Measurements from ENCODE around the gene DGKA.
"Not testable (repeated sequence)": the region's sequence is repeated elsewhere in the genome, so short reads cannot be mapped to it uniquely, and the experiment has no call there.

DGKA gene

GRCh38 chr12:55930771-55931316 lies at the start of gene DGKA:
Gene DGKA, plus strand, starts transcription at chr12:55931162. Its CDS starts 5,342 bp downstream, at chr12:55936504.
- Mint-ChIP-seq H3K4me1 (peaks cover 48% of the 10 kb centered on the region), H3K36me3 (peaks cover 60% of the 10 kb centered on the region), H3K27ac (peak within 1 kb of the TSS; percentile 100), H3K9me3 (no peaks in the 10 kb centered on the region), H3K27me3 (no peaks in the 10 kb centered on the region), H3K4me3 (peak within 1 kb of the TSS; percentile 92)
- peak; percentile 95 for DNase-seq
- CTCF ChIA-PET: interaction anchor here (0.7 to 2.7 kb wide), 5 partner anchors 9 to 192 kb away, joined by 3 to 18 read pairs (median 3); partner anchors contain the start of genes DNAJC14 and RAB5B

- peaks cover 14% of the 10 kb centered on the region for H3K4me1 Mint-ChIP-seq
- CTCF ChIA-PET: no interaction called here
- no peak for DNase-seq
These were observed 45.8 kb upstream of the DGKA start for GRCh38 chr12:55885113-55885512.

GRCh38 chr12:55891310-55891709 lies 39.7 kb upstream of the DGKA start:
- Mint-ChIP-seq H3K4me1 (no peaks in the 10 kb centered on the region), H3K4me3 (no peak overlapping the region), H3K36me3 (peaks cover 2% of the 10 kb centered on the region), H3K27ac (no peak overlapping the region), H3K9me3 (no peaks in the 10 kb centered on the region), H3K27me3 (peaks cover 3% of the 10 kb centered on the region)
- no peak for DNase-seq
- CTCF ChIA-PET: no interaction called here

More at GRCh38 chr12:55885113-55885512, 45.8 kb upstream of the DGKA start:
- Mint-ChIP-seq H3K27ac (no peak overlapping the region), H3K9me3 (no peaks in the 10 kb centered on the region), H3K4me3 (no peak overlapping the region), H3K27me3 (peaks cover 4% of the 10 kb centered on the region), H3K36me3 (peaks cover 3% of the 10 kb centered on the region)

- H3K9me3 Mint-ChIP-seq: no peaks in the 10 kb centered on the region
- H3K4me3 Mint-ChIP-seq: no peak overlapping the region
- H3K4me1 Mint-ChIP-seq: peaks cover under 1% of the 10 kb centered on the region
- peaks cover 2% of the 10 kb centered on the region for H3K36me3 Mint-ChIP-seq
- DNase-seq: no peak
- H3K27me3 Mint-ChIP-seq: peaks cover 3% of the 10 kb centered on the region
- no peak overlapping the region for H3K27ac Mint-ChIP-seq
- CTCF ChIA-PET: no interaction called here
These were observed 37.2 kb upstream of the DGKA start for GRCh38 chr12:55893723-55894122.

- no peak for DNase-seq
- Mint-ChIP-seq H3K4me3 (no peak overlapping the region), H3K9me3 (no peaks in the 10 kb centered on the region), H3K27ac (peak overlapping the region; percentile 43), H3K27me3 (no peaks in the 10 kb centered on the region), H3K36me3 (peaks cover 17% of the 10 kb centered on the region), H3K4me1 (peaks cover 10% of the 10 kb centered on the region)
- CTCF ChIA-PET: interaction anchor here (0.9 kb wide), 1 partner anchor 17 kb away, joined by 3 read pairs; no protein-coding TSS in a partner anchor
These were observed 31.9 kb upstream of the DGKA start for GRCh38 chr12:55899082-55899481.

- H3K27me3 Mint-ChIP-seq: no peaks in the 10 kb centered on the region
- peaks cover 10% of the 10 kb centered on the region for H3K4me1 Mint-ChIP-seq
- CTCF ChIA-PET: interaction anchor here (0.7 kb wide), 2 partner anchors 23 to 67 kb away, joined by 3 read pairs; no protein-coding TSS in a partner anchor
These were observed 29.0 kb upstream of the DGKA start for GRCh38 chr12:55901881-55902490.

GRCh38 chr12:55906056-55906455 lies 24.9 kb upstream of the DGKA start:
- CTCF ChIA-PET: no interaction called here
- H3K4me1 Mint-ChIP-seq: peaks cover 8% of the 10 kb centered on the region
- no peak overlapping the region for H3K27ac Mint-ChIP-seq
- H3K36me3 Mint-ChIP-seq: peaks cover 22% of the 10 kb centered on the region
- H3K9me3 Mint-ChIP-seq: no peaks in the 10 kb centered on the region
- DNase-seq: no peak
- no peak overlapping the region for H3K4me3 Mint-ChIP-seq
- H3K27me3 Mint-ChIP-seq: no peaks in the 10 kb centered on the region

More at GRCh38 chr12:55901881-55902490, 29.0 kb upstream of the DGKA start:
- Mint-ChIP-seq H3K9me3 (no peaks in the 10 kb centered on the region), H3K27ac (peak overlapping the region; percentile 72), H3K4me3 (no peak overlapping the region), H3K36me3 (peaks cover 18% of the 10 kb centered on the region)
- no peak for DNase-seq

GRCh38 chr12:55908726-55909512 lies 22.0 kb upstream of the DGKA start:
- CTCF ChIA-PET: no interaction called here
- Mint-ChIP-seq H3K9me3 (no peaks in the 10 kb centered on the region), H3K36me3 (peaks cover 15% of the 10 kb centered on the region), H3K27me3 (no peaks in the 10 kb centered on the region), H3K27ac (peak overlapping the region; percentile 38), H3K4me3 (no peak overlapping the region), H3K4me1 (peaks cover 10% of the 10 kb centered on the region)
- no peak for DNase-seq

- Mint-ChIP-seq H3K4me3 (no peak overlapping the region), H3K9me3 (no peaks in the 10 kb centered on the region), H3K4me1 (peaks cover 16% of the 10 kb centered on the region), H3K27ac (no peak overlapping the region), H3K27me3 (no peaks in the 10 kb centered on the region), H3K36me3 (peaks cover 21% of the 10 kb centered on the region)
- CTCF ChIA-PET: no interaction called here
- no peak for DNase-seq
These were observed 21.5 kb upstream of the DGKA start for GRCh38 chr12:55909513-55909884.

GRCh38 chr12:55912908-55913307 lies 18.1 kb upstream of the DGKA start:
- no peak overlapping the region for H3K4me3 Mint-ChIP-seq
- CTCF ChIA-PET: no interaction called here
- H3K27me3 Mint-ChIP-seq: no peaks in the 10 kb centered on the region
- no peaks in the 10 kb centered on the region for H3K9me3 Mint-ChIP-seq
- no peak for DNase-seq
- peaks cover 37% of the 10 kb centered on the region for H3K36me3 Mint-ChIP-seq
- H3K4me1 Mint-ChIP-seq: peaks cover 43% of the 10 kb centered on the region
- H3K27ac Mint-ChIP-seq: no peak overlapping the region

- CTCF ChIA-PET: interaction anchor here (0.7 to 3.0 kb wide), 2 partner anchors 11 to 17 kb away, joined by 3 to 13 read pairs; no protein-coding TSS in a partner anchor
- Mint-ChIP-seq H3K9me3 (no peaks in the 10 kb centered on the region), H3K27ac (peak overlapping the region; percentile 47), H3K27me3 (no peaks in the 10 kb centered on the region), H3K4me1 (peaks cover 45% of the 10 kb centered on the region), H3K4me3 (no peak overlapping the region), H3K36me3 (peaks cover 39% of the 10 kb centered on the region)
- DNase-seq: no peak
These were observed 15.5 kb upstream of the DGKA start for GRCh38 chr12:55915482-55915859.

- not testable (repeated sequence) for H3K27me3 Mint-ChIP-seq, DNase-seq, H3K9me3 Mint-ChIP-seq, H3K4me3 Mint-ChIP-seq, H3K27ac Mint-ChIP-seq
- peaks cover 44% of the 10 kb centered on the region for H3K36me3 Mint-ChIP-seq
- peaks cover 60% of the 10 kb centered on the region for H3K4me1 Mint-ChIP-seq
- CTCF ChIA-PET: interaction anchor here (0.9 kb wide), 1 partner anchor 21 kb away, joined by 3 read pairs; no protein-coding TSS in a partner anchor
These were observed 11.9 kb upstream of the DGKA start for GRCh38 chr12:55919032-55919431.

GRCh38 chr12:55922126-55922525 lies 8.8 kb upstream of the DGKA start:
- Mint-ChIP-seq H3K27me3 (no peaks in the 10 kb centered on the region), H3K4me1 (peaks cover 57% of the 10 kb centered on the region), H3K9me3 (no peaks in the 10 kb centered on the region), H3K27ac (peak overlapping the region; percentile 29), H3K36me3 (peaks cover 46% of the 10 kb centered on the region), H3K4me3 (no peak overlapping the region)
- CTCF ChIA-PET: interaction anchor here (0.6 kb wide), 2 partner anchors 266 to 597 kb away, joined by 3 to 5 read pairs; no protein-coding TSS in a partner anchor
- DNase-seq: no peak

- CTCF ChIA-PET, H3K4me3 Mint-ChIP-seq, DNase-seq, H3K27me3 Mint-ChIP-seq, H3K9me3 Mint-ChIP-seq: not testable (repeated sequence)
- peaks cover 49% of the 10 kb centered on the region for H3K36me3 Mint-ChIP-seq
- H3K27ac Mint-ChIP-seq: peak overlapping the region; percentile 17
- peaks cover 55% of the 10 kb centered on the region for H3K4me1 Mint-ChIP-seq
These were observed 7.3 kb upstream of the DGKA start for GRCh38 chr12:55923648-55924047.

Measured in activated naive CD4-positive, alpha-beta T cell treated with anti-CD3 and anti-CD28 coated beads, Interleukin-2, amount 10 ng/mL, durations not matched to agents 7 days and 5 days (primary cell).